SKM-1 treated with dmso at 0.1 percent for 144 hours (cell line): Measurements from ENCODE around the gene VGLL1.

Experiments used
- DNase-seq: peaks from one replicate; lab custom pipeline; 2025; ENCODE audit not compliant: unreplicated experiment; lab: John Stamatoyannopoulos, UW

VGLL1 gene

DNA sequence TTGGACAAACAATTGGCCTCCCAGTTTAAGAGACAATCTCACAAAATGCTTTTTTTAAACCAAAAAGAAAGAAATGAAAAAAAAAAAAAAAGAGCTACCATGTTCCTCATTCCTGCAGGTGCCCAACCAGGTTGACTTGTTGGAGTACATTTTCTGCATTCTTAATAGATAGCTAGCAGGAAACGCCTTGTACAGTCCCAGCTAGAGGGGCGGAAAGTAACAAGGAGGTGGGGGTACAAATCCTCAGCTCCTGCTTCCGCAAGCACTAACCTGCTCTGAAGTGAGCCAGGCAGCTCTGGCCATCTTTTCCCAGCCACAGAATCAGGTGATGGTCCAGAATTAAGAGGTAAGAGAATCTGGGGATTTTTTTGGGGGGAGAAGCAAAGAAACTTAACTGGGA, at the start of gene VGLL1:
TSS of gene VGLL1 (plus strand) at position 265 of the 400 bp plus-strand sequence. CDS start 3,806 bp downstream, outside the sequence.
- DNase-seq = no peak

- DNase-seq = no peak
Measured at GRCh38 chrX:136487647-136488046, 44.4 kb upstream of the VGLL1 start, which contains the start of gene BRS3. Gene BRS3, plus strand, starts transcription at chrX:136487947. Its CDS starts 168 bp downstream, at chrX:136488115.

DNA sequence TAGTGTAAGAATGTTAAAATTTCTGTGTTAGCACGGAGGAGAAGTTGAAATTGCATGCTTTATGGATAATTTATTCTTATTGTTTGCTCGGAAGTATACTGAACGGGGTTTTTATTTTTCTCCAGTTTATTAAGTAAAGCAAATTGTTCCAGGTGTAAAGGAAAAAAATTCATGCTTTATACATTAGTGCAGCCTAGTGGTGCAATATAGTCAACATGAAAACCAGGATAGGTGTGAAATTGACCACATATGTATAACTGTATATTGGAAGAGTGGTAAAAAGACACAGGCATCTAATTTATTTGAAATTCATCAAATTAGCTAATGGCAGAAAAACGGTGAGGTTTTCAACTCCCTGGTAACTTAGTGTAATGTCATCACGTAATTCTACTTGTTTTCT, 43.3 kb upstream of the VGLL1 start:
- no peak for DNase-seq

DNA sequence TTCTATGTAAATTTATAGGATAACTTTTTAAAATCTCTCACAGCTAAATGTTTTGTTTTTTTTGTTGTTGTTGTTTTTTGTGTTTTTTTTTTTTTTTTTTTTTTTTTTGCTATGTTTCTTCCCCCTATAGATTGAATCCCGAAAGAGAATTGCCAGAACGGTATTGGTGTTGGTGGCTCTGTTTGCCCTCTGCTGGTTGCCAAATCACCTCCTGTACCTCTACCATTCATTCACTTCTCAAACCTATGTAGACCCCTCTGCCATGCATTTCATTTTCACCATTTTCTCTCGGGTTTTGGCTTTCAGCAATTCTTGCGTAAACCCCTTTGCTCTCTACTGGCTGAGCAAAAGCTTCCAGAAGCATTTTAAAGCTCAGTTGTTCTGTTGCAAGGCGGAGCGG, 40.2 kb upstream of the VGLL1 start:
- no peak for DNase-seq

- DNase-seq = no peak
Measured at GRCh38 chrX:136493011-136493410, 39.0 kb upstream of the VGLL1 start.

GRCh38 chrX:136495043-136495442, 37.0 kb upstream of the VGLL1 start:
- peak; percentile 52 for DNase-seq

DNA sequence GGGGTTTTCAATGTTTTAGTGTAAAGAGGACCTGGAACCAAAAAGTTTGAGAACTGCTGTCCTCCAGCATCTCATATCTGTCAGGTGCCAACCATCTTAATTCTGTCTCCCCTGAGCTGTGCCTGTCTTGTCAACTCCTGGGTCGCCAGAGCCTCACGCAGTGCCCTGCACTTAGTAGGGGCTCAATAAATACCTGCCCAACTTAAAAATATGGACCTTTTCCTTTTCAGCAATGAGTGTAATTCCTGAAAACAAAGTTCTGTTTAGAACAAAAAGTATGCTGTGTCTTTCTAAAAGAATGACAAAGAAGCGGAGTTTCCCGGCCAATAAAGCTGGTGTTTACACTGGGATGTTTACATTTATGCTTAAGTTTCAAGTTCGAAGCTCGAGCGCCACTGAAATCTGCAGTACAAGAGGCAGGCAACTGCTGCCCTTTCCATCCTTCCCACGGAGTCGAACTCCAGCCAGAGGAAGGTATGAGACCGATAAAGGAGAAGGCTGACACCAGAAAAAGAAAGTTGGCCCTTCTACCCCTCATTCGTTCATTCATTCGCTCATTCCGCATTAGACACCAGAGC, 35.7 kb upstream of the VGLL1 start:
- no peak for DNase-seq

DNA sequence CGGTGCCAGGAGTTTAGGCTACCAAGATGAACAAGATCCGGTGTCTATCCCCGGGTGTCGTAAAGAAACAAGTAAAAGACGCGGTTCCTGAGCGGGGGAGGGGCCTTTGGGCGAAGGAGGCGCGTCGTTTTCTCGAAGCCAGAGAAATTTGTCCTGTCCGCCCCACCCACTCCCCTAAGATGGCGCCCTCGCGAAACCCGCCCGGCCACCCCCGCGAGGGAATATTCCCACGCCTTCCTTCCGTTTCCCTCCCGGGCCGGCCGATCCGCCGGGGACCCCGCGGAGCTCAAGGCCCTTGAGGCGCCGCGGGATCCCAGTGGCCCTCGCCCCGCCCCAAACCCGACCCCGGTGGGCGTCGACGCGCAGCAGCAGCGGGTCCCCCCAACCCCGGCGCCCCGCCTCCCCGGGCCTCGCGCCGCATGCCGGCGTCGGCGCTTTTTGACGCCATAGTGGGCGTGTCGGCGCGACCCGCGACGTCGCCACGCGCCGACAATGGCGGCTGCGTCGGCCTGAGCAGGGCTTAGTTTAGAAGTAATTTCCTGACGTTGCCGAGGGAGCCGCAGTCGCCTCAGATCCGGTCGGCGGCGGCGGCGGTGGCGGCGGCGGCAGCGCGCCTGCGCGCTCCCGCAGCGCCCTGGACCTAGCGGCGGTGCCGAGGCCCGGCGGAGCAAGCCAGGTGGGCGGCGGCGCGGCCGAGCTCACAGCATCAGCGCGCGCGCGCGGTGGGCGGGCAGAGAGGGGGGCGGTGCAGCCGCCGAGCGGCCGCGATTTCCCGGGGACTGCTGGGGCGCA, 35.1 kb upstream of the VGLL1 start:
- peak; percentile 64 for DNase-seq

GRCh38 chrX:136497556-136498052, 34.4 kb upstream of the VGLL1 start, which contains the start of gene HTATSF1:
Gene HTATSF1, plus strand, starts transcription at chrX:136497592. Its CDS starts 93 bp downstream, at chrX:136497685.
- peak; percentile 40 for DNase-seq

- no peak for DNase-seq
Measured at GRCh38 chrX:136519069-136519468, 12.9 kb upstream of the VGLL1 start.

DNA sequence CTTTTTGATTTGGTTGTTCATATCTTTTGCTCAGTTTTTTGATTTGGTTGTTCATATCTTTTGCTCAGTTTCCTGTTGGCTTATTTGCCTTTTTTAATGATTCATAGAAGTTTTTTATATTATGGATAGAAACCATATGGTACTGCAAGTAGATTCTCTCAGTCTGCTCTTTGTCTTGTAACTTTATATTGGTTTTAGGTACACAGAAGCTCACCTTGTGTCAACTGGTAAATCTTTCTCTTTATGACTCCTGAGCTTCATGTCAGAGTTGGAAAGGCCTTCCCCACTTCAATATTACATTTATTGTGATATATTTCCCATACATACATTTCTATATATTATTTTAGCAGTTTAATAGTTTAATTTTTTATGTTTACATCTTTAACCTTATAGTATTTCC, 8.2 kb upstream of the VGLL1 start:
- DNase-seq = no peak

DNA sequence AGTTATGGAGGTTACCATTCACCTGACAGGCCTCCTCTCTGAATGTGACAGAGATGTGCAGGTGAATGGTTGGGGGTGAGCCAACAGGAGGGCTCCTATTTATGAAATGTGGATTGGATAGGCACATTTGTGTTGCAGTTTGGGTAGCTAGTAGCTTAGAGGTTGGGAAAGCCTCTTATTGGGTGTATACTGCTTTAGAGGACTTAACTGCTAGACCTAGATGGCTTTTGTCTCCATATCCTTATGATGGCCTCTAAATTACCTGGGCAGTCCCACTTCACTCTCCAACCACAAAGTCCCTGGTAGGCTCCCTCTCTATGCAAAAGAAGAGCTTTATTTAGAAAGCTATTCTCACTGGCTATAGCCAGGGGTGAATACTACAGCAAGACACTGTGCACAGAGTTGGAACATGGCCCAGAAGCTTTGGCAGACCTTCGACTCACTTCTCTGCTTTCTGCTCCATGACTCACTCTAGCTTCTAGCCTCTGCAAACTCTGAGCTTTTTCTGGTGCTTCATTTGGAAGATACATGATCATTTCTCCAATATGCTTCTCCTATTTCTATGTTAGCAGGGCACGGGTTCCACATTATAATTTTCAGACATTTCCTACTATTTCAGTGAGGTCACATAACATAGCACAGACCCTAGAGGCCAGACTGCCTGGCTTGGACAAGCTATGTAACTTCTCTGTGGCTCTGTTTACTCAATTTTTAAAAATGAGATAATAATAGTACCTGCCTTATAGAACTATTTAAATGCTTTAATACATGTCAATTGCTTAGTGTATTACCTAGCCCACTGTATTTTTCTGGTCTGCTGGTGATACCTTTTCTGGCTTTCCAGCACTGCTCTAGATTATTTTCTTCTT, 6.0 kb upstream of the VGLL1 start:
- DNase-seq = no peak

- no peak for DNase-seq
Measured at GRCh38 chrX:136528645-136529315, 3.2 kb upstream of the VGLL1 start.

DNA sequence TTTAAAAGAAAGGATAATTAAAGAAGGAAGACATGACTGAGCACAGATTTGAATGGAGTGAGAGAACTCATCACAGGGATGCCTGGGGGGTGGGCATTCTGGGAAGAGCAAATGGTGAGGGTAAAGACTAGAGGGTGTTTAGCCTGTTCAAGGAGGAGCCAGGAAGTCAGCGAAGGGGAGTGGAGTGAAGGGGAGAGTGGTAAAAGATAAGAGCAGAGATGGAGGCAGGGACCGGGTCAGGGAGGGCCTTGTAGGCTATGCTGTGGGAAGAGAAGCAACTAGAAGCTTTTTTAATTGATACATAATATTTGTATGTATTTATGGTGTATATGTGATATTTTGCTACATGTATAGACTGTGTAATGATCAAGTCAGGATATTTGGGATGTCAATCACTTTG, 2.2 kb upstream of the VGLL1 start:
- DNase-seq = no peak

- DNase-seq = no peak
Measured at GRCh38 chrX:136534131-136534530, 2.1 kb downstream of the VGLL1 start.

- DNase-seq = no peak
Measured at GRCh38 chrX:136538811-136539210, 6.8 kb downstream of the VGLL1 start.

- DNase-seq = no peak
Measured at GRCh38 chrX:136540226-136540625, 8.2 kb downstream of the VGLL1 start.

GRCh38 chrX:136541294-136541693, 9.3 kb downstream of the VGLL1 start:
- DNase-seq = no peak

DNA sequence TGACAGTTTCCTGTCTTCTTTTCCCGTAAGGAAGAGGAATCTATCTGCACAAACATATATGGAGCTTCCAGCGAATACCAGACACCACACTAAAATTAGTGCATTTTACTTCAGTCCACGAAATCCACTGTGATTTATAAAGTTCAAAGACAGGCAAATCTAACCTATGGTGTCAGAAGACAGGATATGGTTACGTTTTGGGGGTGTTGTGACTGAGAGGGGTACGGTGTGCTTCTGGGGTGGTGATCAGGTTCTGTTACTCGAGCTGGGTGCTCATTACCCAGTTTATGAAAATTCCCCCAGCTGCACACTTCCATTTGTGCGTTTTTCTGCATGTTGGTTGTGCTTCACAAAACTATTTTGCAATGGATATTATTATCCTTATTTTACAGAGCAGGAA, 10.3 kb downstream of the VGLL1 start:
- DNase-seq = no peak

- DNase-seq = no peak
Measured at GRCh38 chrX:136546371-136546781, 14.4 kb downstream of the VGLL1 start.

DNA sequence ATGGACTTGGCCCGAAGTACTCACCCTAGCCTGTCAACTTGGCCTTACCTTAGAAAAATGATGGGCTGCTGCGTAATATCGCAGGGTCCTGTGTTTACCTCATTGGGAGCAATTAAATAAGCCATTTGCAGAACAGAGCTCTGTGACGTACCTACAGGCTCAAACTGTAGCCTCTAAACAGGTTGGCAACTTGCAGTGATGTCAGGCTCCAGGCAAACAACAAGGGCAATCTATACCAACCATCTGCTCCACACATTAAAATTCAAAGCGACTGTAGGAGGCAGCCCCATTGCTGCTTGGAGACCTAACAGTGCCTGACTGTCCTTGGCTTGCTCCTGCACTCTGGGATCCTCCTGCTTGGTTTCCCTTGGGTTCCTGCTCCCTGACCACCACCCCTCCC, 17.2 kb downstream of the VGLL1 start:
- no peak for DNase-seq
